C4-2B (cell line): ENCODE measurements around the gene EPB41L2.

Source experiments
- H3K27ac ChIP-seq: fragments of 450-650 bp; 2 replicates; pipeline ENCODE4 v1.5.1; 2017
- CTCF ChIP-seq: fragments of 450-650 bp; conservative IDR thresholded peaks from 2 replicates; pipeline ENCODE4 v1.5.1; 2017; ENCODE audit warnings: mild to moderate bottlenecking
- ZFX ChIP-seq: fragments of 450-650 bp; IDR thresholded peaks from 2 replicates; pipeline ENCODE4 v1.6.1; 2017

The EPB41L2 gene

GRCh38 chr6:130965656-130966055 is 97.4 kb downstream of the EPB41L2 start:
- no peak overlapping the region for H3K27ac ChIP-seq
- TF ChIP-seq CTCF (no peak), ZFX (no peak)

GRCh38 chr6:130964808-130965604 is 98.0 kb downstream of the EPB41L2 start:
- TF ChIP-seq ZFX (no peak), CTCF (no peak)
- no peak overlapping the region for H3K27ac ChIP-seq

GRCh38 chr6:130964289-130964688 is 98.8 kb downstream of the EPB41L2 start:
- no peak overlapping the region for H3K27ac ChIP-seq
- TF ChIP-seq CTCF (no peak), ZFX (no peak)

- H3K27ac ChIP-seq: no peak overlapping the region
- TF ChIP-seq CTCF: no peak
- TF ChIP-seq ZFX: no peak
Observed at GRCh38 chr6:130962966-130963365, 100.1 kb downstream of the EPB41L2 start.

GRCh38 chr6:130961148-130961547 is 101.9 kb downstream of the EPB41L2 start:
- no peak for TF ChIP-seq CTCF
- no peak for TF ChIP-seq ZFX

GRCh38 chr6:130959951-130960350 is 103.1 kb downstream of the EPB41L2 start:
- H3K27ac ChIP-seq: no peak overlapping the region
- TF ChIP-seq CTCF (no peak), ZFX (no peak)

More at GRCh38 chr6:130961148-130961547, 101.9 kb downstream of the EPB41L2 start:
- no peak overlapping the region for H3K27ac ChIP-seq

GRCh38 chr6:130958468-130958867 is 104.6 kb downstream of the EPB41L2 start:
- no peak for TF ChIP-seq ZFX
- TF ChIP-seq CTCF: no peak
- H3K27ac ChIP-seq: no peak overlapping the region
